Hair follicle dermal papilla cell (primary cell): ENCODE data around the gene VWA7. TPM values are rescaled to one million over a fixed set of nuclear protein-coding genes. Genes with fewer than 3 reads are reported as not detected.

Source experiments
- small RNA-seq: library from RNA; depleted of rRNA; stranded (forward); fragments of <200 nt; gene quantifications from one replicate; pipeline ENCODE3, GENCODE V24; 2012
- total RNA-seq: library from RNA; depleted of rRNA; stranded (reverse); fragments of >200 nt; gene quantifications from 2 replicates; pipeline ENCODE4 v1.2.3, GENCODE V29; 2012

VWA7 gene, protein sequence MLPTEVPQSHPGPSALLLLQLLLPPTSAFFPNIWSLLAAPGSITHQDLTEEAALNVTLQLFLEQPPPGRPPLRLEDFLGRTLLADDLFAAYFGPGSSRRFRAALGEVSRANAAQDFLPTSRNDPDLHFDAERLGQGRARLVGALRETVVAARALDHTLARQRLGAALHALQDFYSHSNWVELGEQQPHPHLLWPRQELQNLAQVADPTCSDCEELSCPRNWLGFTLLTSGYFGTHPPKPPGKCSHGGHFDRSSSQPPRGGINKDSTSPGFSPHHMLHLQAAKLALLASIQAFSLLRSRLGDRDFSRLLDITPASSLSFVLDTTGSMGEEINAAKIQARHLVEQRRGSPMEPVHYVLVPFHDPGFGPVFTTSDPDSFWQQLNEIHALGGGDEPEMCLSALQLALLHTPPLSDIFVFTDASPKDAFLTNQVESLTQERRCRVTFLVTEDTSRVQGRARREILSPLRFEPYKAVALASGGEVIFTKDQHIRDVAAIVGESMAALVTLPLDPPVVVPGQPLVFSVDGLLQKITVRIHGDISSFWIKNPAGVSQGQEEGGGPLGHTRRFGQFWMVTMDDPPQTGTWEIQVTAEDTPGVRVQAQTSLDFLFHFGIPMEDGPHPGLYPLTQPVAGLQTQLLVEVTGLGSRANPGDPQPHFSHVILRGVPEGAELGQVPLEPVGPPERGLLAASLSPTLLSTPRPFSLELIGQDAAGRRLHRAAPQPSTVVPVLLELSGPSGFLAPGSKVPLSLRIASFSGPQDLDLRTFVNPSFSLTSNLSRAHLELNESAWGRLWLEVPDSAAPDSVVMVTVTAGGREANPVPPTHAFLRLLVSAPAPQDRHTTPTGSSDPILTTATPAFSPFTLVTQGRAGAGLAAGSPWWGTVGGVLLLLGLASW
- under 0.01 and 0.97 TPM in 2 replicates for total RNA-seq

GRCh38 chr6:31776989-31777666, at the start of gene VWA7:
Gene VWA7 (minus strand): TSS chr6:31777328. CDS start chr6:31776779, 549 bp downstream.

GRCh38 chr6:31815025-31815838, 38.1 kb upstream of the VWA7 start, which contains the start of the genes HSPA1A and HSPA1L:
Gene HSPA1A (plus strand): TSS chr6:31815543. CDS start chr6:31815757, 214 bp downstream.
Gene HSPA1L (minus strand): TSS chr6:31815283. CDS start chr6:31811972, 3,311 bp downstream.

DNA sequence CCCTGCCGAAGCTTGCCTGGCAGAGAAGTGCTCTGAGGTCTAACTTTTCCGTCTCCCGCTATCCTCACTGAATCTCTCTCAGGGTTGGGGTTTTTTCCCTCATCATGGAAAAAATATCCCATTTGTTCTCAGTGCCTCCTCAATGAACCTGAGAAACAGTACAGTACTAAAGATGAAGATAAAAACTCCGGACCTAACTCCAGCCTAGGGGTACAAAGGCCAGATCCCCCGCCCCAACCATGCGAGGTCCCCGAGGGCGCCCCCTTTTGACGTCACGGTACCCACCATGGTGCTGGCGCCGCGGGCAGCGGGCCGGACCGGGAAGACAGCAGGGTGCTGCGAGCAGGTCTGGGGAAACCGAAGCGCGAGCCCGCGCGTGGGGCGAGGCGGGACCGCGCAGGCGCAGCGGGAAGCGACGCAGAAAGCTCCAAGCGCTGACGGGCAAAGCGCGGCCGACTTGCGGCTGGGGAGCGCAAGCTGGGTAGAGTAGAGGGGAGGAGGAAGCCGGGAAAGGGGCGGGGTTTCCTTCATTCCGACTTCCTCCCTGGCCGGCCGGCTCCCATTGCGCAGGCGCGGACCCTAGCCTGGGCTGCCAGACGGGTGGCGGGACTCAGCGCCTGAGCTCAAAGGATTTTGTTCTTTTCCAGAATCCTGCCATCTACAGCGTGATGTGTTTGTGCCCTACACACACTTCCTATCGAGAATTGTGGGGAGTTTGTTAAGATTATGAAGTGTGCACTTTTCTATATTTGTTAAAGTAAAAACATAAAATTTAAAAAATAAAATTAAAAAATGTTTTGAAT, 29.5 kb upstream of the VWA7 start, which contains the start of gene LSM2:
LSM2 (minus strand) TSS at position 497 of the 803 bp plus-strand sequence; CDS start at position 288, 209 bp downstream.

DNA sequence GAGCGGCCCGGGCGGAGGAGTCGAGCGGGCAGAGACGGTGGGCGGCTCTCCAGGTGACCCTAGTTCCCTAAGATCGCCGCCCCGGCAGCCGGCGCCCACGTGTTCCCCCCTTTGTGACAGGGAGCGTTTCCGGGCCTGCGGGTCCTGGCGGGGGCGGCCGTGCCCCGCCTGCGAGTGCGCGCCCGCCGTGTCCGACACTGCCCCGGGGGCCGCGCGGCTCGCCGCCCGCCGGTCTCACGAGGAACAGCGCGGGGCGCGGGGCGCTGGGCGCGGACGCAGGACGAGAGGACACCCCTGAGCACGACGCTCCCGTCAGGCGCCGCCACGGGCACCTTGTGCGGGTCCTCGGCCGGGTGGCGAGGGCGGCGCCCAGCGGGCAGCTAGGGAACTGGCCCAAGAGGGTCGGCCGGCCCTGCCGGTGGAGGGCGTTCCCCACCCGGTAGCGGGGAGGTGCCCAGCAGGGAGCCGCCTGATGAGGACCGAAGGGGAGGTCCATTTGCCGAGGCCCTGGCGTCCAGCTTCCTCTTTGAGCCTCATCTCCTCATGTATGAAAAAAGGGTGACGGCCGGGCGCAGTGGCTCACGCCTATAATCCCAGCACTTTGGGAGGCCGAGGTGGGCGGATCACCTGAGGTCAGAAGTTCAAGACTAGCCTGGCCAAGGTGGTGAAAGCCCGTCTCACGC, 18.6 kb upstream of the VWA7 start, which contains the start of gene VARS1:
VARS1 (minus strand) TSS at position 137 of the 683 bp plus-strand sequence. CDS start 535 bp downstream, outside the sequence.

DNA sequence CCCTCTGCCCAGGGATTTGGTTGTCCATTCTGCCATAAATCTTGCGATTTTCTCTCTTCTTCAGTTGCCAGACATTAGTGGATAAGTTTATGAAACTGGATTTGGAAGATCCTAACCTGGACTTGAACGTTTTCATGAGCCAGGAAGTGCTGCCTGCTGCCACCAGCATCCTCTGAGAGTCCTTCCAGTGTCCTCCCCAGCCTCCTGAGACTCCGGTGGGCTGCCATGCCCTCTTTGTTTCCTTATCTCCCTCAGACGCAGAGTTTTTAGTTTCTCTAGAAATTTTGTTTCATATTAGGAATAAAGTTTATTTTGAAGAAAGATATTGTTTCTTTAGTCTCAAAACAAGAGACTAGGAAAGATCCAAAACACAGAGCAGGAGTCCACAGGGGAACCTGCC, 14.8 kb downstream of the VWA7 start, which contains the start of gene SAPCD1:
SAPCD1 (plus strand) TSS at position 301 of the 400 bp plus-strand sequence. CDS start 399 bp downstream, outside the sequence.

DNA sequence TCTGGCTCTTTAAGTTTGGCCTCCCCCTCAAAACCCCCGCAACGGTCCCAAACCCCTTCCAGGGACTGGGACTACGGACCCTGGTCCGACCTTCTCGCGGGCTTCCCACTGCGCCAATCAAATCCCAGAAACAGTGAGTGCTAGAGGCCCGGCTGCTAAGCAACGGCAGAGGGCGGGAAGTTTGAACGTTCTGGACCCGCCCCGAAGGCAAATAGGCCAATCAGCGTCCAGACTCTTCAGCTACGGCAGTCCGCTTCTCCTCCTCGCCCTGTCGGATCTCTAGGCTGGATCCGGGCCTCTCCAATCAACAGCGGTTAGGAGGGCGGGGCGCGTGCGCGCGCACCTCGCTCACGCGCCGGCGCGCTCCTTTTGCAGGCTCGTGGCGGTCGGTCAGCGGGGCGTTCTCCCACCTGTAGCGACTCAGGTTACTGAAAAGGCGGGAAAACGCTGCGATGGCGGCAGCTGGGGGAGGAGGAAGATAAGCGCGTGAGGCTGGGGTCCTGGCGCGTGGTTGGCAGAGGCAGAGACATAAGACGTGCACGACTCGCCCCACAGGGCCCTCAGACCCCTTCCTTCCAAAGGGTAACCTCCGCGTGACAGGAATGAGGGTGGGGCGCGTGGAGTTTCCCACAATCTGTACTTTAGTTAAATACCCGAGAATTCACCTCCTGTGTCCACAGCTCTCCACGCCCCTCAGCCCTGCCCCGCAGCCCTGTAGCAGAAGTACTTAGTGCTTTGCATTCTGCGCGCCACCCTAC, 37.3 kb downstream of the VWA7 start, which contains the start of gene MSH5:
MSH5 (plus strand) TSS at position 367 of the 758 bp plus-strand sequence. CDS start 462 bp downstream, outside the sequence.

DNA sequence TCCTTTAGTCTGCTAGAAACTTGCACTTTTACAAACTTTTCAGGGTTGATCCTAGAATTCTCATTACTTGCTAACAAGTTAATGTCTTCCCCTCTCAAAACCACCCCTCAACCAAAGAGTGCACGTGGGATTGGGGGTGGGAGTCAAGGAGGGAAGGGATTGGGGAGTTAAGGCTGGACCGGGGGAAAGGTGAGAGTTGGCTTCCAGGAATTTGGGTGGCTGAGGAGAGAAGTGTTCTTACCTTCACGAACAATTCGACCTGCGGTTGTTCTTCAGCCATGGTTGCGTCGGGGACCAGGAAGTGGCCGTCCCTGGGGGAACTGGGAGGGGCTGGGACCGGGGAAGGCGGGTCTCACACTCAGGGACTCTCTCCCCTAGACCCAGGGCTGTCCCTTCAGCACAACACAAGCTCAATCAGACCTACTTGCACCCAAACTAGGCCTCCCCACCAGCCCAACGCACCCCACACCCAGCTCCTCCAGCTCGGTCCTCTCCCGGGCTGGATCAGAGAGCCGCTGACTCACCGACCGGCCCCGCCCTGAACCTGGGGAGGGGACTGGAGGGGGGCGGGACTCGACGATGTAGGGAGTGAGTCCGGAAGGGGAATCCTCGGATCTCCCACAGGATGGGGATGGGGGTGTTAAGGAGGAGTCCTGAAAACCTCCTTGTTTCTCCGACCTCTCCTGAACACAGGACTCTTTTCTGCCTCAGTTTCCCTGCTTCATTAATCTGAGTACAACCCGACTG, 40.9 kb downstream of the VWA7 start, which contains the start of gene CLIC1:
CLIC1 (minus strand) TSS at position 510 of the 747 bp plus-strand sequence; CDS start at position 280, 230 bp downstream.

GRCh38 chr6:31728767-31729514, 48.2 kb downstream of the VWA7 start, which contains the start of gene DDAH2:
Gene DDAH2 (minus strand): TSS chr6:31729299. CDS start chr6:31729161, 138 bp downstream.

DNA sequence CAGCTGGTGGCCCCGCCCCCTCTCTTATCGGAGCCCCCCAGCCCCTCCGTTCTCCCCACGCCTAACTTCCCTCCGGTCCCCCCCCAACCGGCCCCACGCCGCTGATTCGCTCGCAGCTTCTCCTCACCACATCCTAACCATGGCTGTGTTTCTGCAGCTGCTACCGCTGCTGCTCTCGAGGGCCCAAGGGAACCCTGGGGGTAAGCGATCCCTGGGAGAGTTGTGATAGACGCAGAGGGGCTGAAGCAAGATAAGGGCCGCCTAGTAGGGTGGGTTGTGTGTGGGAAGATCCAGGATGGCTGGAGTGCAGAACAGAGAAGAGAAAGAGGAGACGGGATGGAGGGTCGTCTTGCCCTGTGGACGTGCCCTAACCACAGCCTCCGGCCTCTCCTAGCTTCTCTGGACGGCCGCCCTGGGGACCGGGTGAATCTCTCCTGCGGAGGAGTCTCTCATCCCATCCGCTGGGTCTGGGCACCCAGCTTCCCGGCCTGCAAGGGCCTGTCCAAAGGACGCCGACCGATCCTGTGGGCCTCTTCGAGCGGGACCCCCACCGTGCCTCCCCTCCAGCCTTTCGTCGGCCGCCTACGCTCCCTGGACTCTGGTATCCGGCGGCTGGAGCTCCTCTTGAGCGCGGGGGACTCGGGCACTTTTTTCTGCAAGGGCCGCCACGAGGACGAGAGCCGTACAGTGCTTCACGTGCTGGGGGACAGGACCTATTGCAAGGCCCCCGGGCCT, 53.7 kb downstream of the VWA7 start, which contains the start of gene MPIG6B:
MPIG6B (plus strand) TSS at position 129 of the 735 bp plus-strand sequence; CDS start at position 140, 11 bp downstream.

GRCh38 chr6:31721351-31722020, 55.6 kb downstream of the VWA7 start, which contains the start of gene LY6G6C:
Gene LY6G6C (minus strand): TSS chr6:31721746. CDS start chr6:31721679, 67 bp downstream.

Small RNA genes lying within 50 kb of the gene (small RNA-seq; reads per million reads assigned to genes)
- gene MSH5-SAPCD1 (not detected), gene RF00019 (not detected), gene RNU6-850P (not detected), gene SAPCD1 (not detected)

Other genes starting within 250 kb of the VWA7 start
- not detected in 2 replicates for gene MCCD1, start 248.4 kb downstream of the VWA7 start, total RNA-seq
- gene DDX39B, start 235.3 kb downstream of the VWA7 start, total RNA-seq = 309 and 338 TPM in 2 replicates
- gene ATP6V1G2, start 230.7 kb downstream of the VWA7 start, total RNA-seq = 3.4 and 5.7 TPM in 2 replicates
- 23.2 and 33.2 TPM in 2 replicates for gene NFKBIL1, start 229.7 kb downstream of the VWA7 start, total RNA-seq
- not detected in 2 replicates for gene LTA, start 205.0 kb downstream of the VWA7 start, total RNA-seq
- gene TNF, start 201.8 kb downstream of the VWA7 start, total RNA-seq = 0.16 TPM in 1 of 2 replicates, not detected in the other
- gene LTB, start 194.9 kb downstream of the VWA7 start, total RNA-seq = not detected in 2 replicates
- gene LST1, start 191.1 kb downstream of the VWA7 start, total RNA-seq = not detected in 2 replicates
- gene NCR3, start 184.3 kb downstream of the VWA7 start, total RNA-seq = not detected in 2 replicates
- not detected in 2 replicates for gene AIF1, start 162.1 kb downstream of the VWA7 start, total RNA-seq
- gene PRRC2A, start 156.6 kb downstream of the VWA7 start, total RNA-seq = 85.5 and 86.8 TPM in 2 replicates
- 203 and 221 TPM in 2 replicates for gene BAG6, start 124.7 kb downstream of the VWA7 start, total RNA-seq
- gene APOM, start 121.4 kb downstream of the VWA7 start, total RNA-seq = 0.65 and 1.2 TPM in 2 replicates
- gene C6orf47, start 116.5 kb downstream of the VWA7 start, total RNA-seq = 24.4 and 24.5 TPM in 2 replicates
- gene GPANK1, start 112.3 kb downstream of the VWA7 start, total RNA-seq = 18.5 and 18.8 TPM in 2 replicates
- 117 and 141 TPM in 2 replicates for gene CSNK2B, start 111.2 kb downstream of the VWA7 start, total RNA-seq
- 6.3 and 8.4 TPM in 2 replicates for gene LY6G5B, start 107.4 kb downstream of the VWA7 start, total RNA-seq
- gene LY6G5C, start 96.3 kb downstream of the VWA7 start, total RNA-seq = 0.16 TPM in 1 of 2 replicates, not detected in the other
- 32.8 and 40.7 TPM in 2 replicates for gene ABHD16A, start 74.0 kb downstream of the VWA7 start, total RNA-seq
- not detected in 2 replicates for gene LY6G6F, start 70.5 kb downstream of the VWA7 start, total RNA-seq
- gene LY6G6D, start 62.0 kb downstream of the VWA7 start, total RNA-seq = not detected in 2 replicates
- gene LY6G6C, start 55.6 kb downstream of the VWA7 start, total RNA-seq = not detected in 2 replicates
- not detected in 2 replicates for gene MPIG6B, start 54.0 kb downstream of the VWA7 start, total RNA-seq
- 62.3 and 78.3 TPM in 2 replicates for gene DDAH2, start 48.0 kb downstream of the VWA7 start, total RNA-seq
- 499 and 664 TPM in 2 replicates for gene CLIC1, start 40.8 kb downstream of the VWA7 start, total RNA-seq
- 9.6 and 11.7 TPM in 2 replicates for gene MSH5, start 37.3 kb downstream of the VWA7 start, total RNA-seq
- 0.61 TPM in 1 of 2 replicates, not detected in the other for gene SAPCD1, start 14.7 kb downstream of the VWA7 start, total RNA-seq
- gene VARS1, start 18.4 kb upstream of the VWA7 start, total RNA-seq = 48.5 and 60.0 TPM in 2 replicates
- 15.1 and 19.4 TPM in 2 replicates for gene LSM2, start 29.6 kb upstream of the VWA7 start, total RNA-seq
- gene HSPA1L, start 38.0 kb upstream of the VWA7 start, total RNA-seq = 0.73 and 0.97 TPM in 2 replicates
- 148 and 178 TPM in 2 replicates for gene HSPA1A, start 38.2 kb upstream of the VWA7 start, total RNA-seq
- 149 and 152 TPM in 2 replicates for gene HSPA1B, start 50.4 kb upstream of the VWA7 start, total RNA-seq
- gene NEU1, start 85.5 kb upstream of the VWA7 start, total RNA-seq = 74.3 and 76.3 TPM in 2 replicates
- not detected in 2 replicates for gene SLC44A4, start 101.7 kb upstream of the VWA7 start, total RNA-seq
- gene EHMT2, start 120.4 kb upstream of the VWA7 start, total RNA-seq = 55.6 and 57.8 TPM in 2 replicates
- gene ZBTB12, start 124.8 kb upstream of the VWA7 start, total RNA-seq = 2.3 and 4.4 TPM in 2 replicates
- gene C2, start 150.4 kb upstream of the VWA7 start, total RNA-seq = 2.1 and 3.3 TPM in 2 replicates
- gene CFB, start 168.8 kb upstream of the VWA7 start, total RNA-seq = 13.5 and 31.3 TPM in 2 replicates
- 81.9 and 97.9 TPM in 2 replicates for gene NELFE, start 181.6 kb upstream of the VWA7 start, total RNA-seq
- gene SKIC2, start 181.8 kb upstream of the VWA7 start, total RNA-seq = 47.5 and 61.8 TPM in 2 replicates
- gene DXO, start 194.8 kb upstream of the VWA7 start, total RNA-seq = 21.1 and 21.3 TPM in 2 replicates
- 4.9 and 6.8 TPM in 2 replicates for gene C4A, start 204.7 kb upstream of the VWA7 start, total RNA-seq
- gene C4B, start 237.5 kb upstream of the VWA7 start, total RNA-seq = 2.1 and 2.8 TPM in 2 replicates